HepG2 (cell line): Measurements from ENCODE around the gene TDP2. TPM values are rescaled to one million over a fixed set of nuclear protein-coding genes. Genes with fewer than 3 reads are reported as not detected.
A peak's percentile ranks its signal among the peaks of the same experiment; 100 is the strongest.

Experiments
- ATAC-seq: fragments of 200-7000 bp; cut with Tn5 transposase; 3 replicates; pipeline ENCODE4 v1.9.1; 2020; ENCODE audit warnings: mild to moderate bottlenecking, moderate library complexity
- BruUV-seq: library from RNA; stranded (reverse); fragments of 400-500 nt; replicated peaks from 2 replicates; lab custom pipeline; 2021; lab: Mats Ljungman, UMichigan
- CTCF ChIA-PET: fragments of 300-600 bp; formaldehyde crosslinking; extraction: SDS; loops from one replicate; lab custom pipeline; 2021; ENCODE audit warnings: low total read pairs, inconsistent platforms, low intra/inter-chr PET ratio; lab: Yijun Ruan, JAX
- POLR2A ChIA-PET: fragments of 350-600 bp; sonication (Branson Sonifier 250); formaldehyde crosslinking; loops from one replicate; lab custom pipeline; 2020; ENCODE audit warnings: antibody characterized with exemption, inconsistent platforms; lab: Yijun Ruan, JAX
- DNase-seq: peaks from one replicate; pipeline ENCODE4 v3.0.0-alpha.2; 2015; ENCODE audit warnings: low spot score
- FAIRE-seq: peaks from 3 replicates; lab custom pipeline; 2011; peaks lifted over from hg19 to GRCh38; lab: Jason Lieb, UNC
- H2AFZ ChIP-seq: one replicate; pipeline ENCODE4 v1.6.1; 2011; ENCODE audit warnings: low read length, inconsistent platforms
- H3K27ac ChIP-seq: fragments of 300-600 bp; 3 replicates; pipeline ENCODE4 v1.8.0; 2011; ENCODE audit warnings: mixed run types, mild to moderate bottlenecking, mixed read lengths, low read length, inconsistent platforms; ENCODE audit not compliant: insufficient read depth; ENCODE audit errors: extremely low read length
- H3K27me3 ChIP-seq, 2 experiments: fragments of 200-600 bp in 1 of 2; 2 replicates in 1 of 2; 3 replicates in 1 of 2; pipeline versions ENCODE4 v1.6.0 to v1.8.0; 2011; ENCODE audit warnings: low read length in 2 of 2, mild to moderate bottlenecking in 2 of 2, moderate library complexity in 2 of 2, inconsistent platforms in 1 of 2; ENCODE audit not compliant: insufficient read depth in 2 of 2, control insufficient read depth in 1 of 2
- H3K36me3 ChIP-seq, 2 experiments: fragments of 200-600 bp in 1 of 2; replicated peaks in 1 of 2; 2 replicates in 1 of 2; 3 replicates in 1 of 2; pipeline versions ENCODE4 v1.5.1 to v1.8.0; 2011; ENCODE audit warnings: low read length in 2 of 2, inconsistent platforms in 1 of 2; ENCODE audit not compliant: insufficient read depth in 2 of 2, control insufficient read depth in 1 of 2
- H3K4me1 ChIP-seq: 2 replicates; pipeline ENCODE4 v1.5.1; 2012; ENCODE audit warnings: low read length, inconsistent platforms; ENCODE audit not compliant: insufficient read depth
- H3K4me2 ChIP-seq: 2 replicates; pipeline ENCODE4 v1.6.0; 2011; ENCODE audit warnings: low read depth, low read length, inconsistent platforms
- H3K4me3 ChIP-seq, 3 experiments: fragments of 200-600 bp in 1 of 3; sonication (generic), shearing (Covaris generic) in 1 of 3; replicated peaks in 1 of 3; 2 replicates each; pipeline ENCODE4 v1.5.1; 2011 to 2016; ENCODE audit warnings: low read length in 3 of 3, inconsistent platforms in 2 of 3, low read depth in 2 of 3, mild to moderate bottlenecking in 2 of 3, control low read depth in 1 of 3, mixed read lengths in 1 of 3; ENCODE audit not compliant: insufficient read depth in 1 of 3
- H3K79me2 ChIP-seq: one replicate; pipeline ENCODE4 v1.6.1; 2011; ENCODE audit warnings: low read length, inconsistent platforms; ENCODE audit not compliant: insufficient read depth
- H3K9ac ChIP-seq: 2 replicates; pipeline ENCODE4 v1.6.0; 2011; ENCODE audit warnings: mild to moderate bottlenecking, low read depth, low read length, inconsistent platforms; ENCODE audit not compliant: insufficient read depth
- H3K9me3 ChIP-seq: 2 replicates; pipeline ENCODE4 v1.5.1; 2012; ENCODE audit warnings: mild to moderate bottlenecking, low read length
- H4K20me1 ChIP-seq: 2 replicates; pipeline ENCODE4 v1.6.0; 2011; ENCODE audit warnings: inconsistent platforms, mild to moderate bottlenecking, low read length, moderate library complexity; ENCODE audit not compliant: insufficient read depth
- BCL3 ChIP-seq: sonication (generic); formaldehyde crosslinking; IDR thresholded peaks from 2 replicates; pipeline ENCODE4 v1.5.1; 2020; ENCODE audit warnings: mild to moderate bottlenecking, missing genetic modification reagents, moderate library complexity
- CAMTA2 ChIP-seq: sonication (generic); formaldehyde crosslinking; IDR thresholded peaks from 2 replicates; pipeline ENCODE4 v1.4.0; 2020; ENCODE audit warnings: mild to moderate bottlenecking, missing genetic modification reagents, borderline replicate concordance
- KDM5A ChIP-seq: fragments of 200-600 bp; sonication (generic); IDR thresholded peaks from 2 replicates; pipeline ENCODE4 v1.7.0; 2018; ENCODE audit warnings: antibody characterized with exemption, mild to moderate bottlenecking, low read length, borderline replicate concordance
- SRSF9 ChIP-seq: fragments of 200-400 bp; formaldehyde crosslinking; IDR thresholded peaks from 2 replicates; pipeline ENCODE4 v1.6.1; 2018; ENCODE audit warnings: borderline replicate concordance, mild to moderate bottlenecking, low read depth, low read length; ENCODE audit not compliant: insufficient read depth, poor library complexity, severe bottlenecking
- ZNF121 ChIP-seq: sonication (generic); formaldehyde crosslinking; IDR thresholded peaks from 2 replicates; pipeline ENCODE4 v1.5.0; 2020; ENCODE audit warnings: mild to moderate bottlenecking, missing genetic modification reagents
- ZNF44 ChIP-seq: sonication (generic); formaldehyde crosslinking; IDR thresholded peaks from 2 replicates; pipeline ENCODE4 v1.5.1; 2020; ENCODE audit warnings: mild to moderate bottlenecking, missing genetic modification reagents
- ZSCAN29 ChIP-seq: sonication (generic); formaldehyde crosslinking; conservative IDR thresholded peaks from 2 replicates; pipeline ENCODE4 v1.4.0; 2020; ENCODE audit warnings: mild to moderate bottlenecking, missing genetic modification reagents
- WGBS: methylation state at CpG from one replicate; pipeline ENCODE4 v1.1.6; 2017; ENCODE audit warnings: low lambda C conversion rate; 5-methylcytosine and 5-hydroxymethylcytosine counted together
- in situ Hi-C: cut with HindIII; loops from 2 replicates; pipeline ENCODE4 v1.10.0; 2017; ENCODE audit warnings: low pct_unique_long_range_greater_than_20kb; ENCODE audit not compliant: extremely low pct_ligation_motif_present
- intact Hi-C: fragments of 100-400 bp; cut with micrococcal nuclease; formaldehyde crosslinking; loops from one replicate; pipeline ENCODE4 v1.10.0; 2022; ENCODE audit not compliant: unreplicated experiment
- polyA plus RNA-seq, 8 experiments: library from polyadenylated mRNA; depleted of rRNA in 3 of 8; stranded (reverse) in 7 of 8; unstranded in 1 of 8; fragments of >200 nt; fragmentation: Illumina TruSeq in 4 of 8; extraction: Trizol in 4 of 8; gene quantifications; 2 replicates each; pipeline versions ENCODE4 v1.2.1 to v1.2.3, GENCODE V29; 2011 to 2016; ENCODE audit warnings: low read depth in 4 of 8, missing spikeins in 1 of 8, mixed read lengths in 1 of 8; ENCODE audit not compliant: insufficient read depth in 1 of 8
- total RNA-seq, 5 experiments: library from RNA; depleted of rRNA; stranded (reverse); fragments of >200 nt; fragmentation: Illumina TruSeq; extraction: Trizol; gene quantifications; 2 replicates each; pipeline ENCODE4 v1.2.3, GENCODE V29; 2016; ENCODE audit warnings: low read depth in 1 of 5

The TDP2 gene
- total and polyA plus RNA-seq, 2 of the 13 experiments (the other 11 are each of a cell fraction or from before 2014, with no cell fraction given): 30.5 to 42.6 TPM

- no peak for TF ChIP-seq CAMTA2 (CRISPR knock-in tag)
These were observed 16.3 kb downstream of the TDP2 start (continued) for GRCh38 chr6:24650365-24650764.

GRCh38 chr6:24649691-24650090, 17.0 kb downstream of the TDP2 start:
- Histone ChIP-seq H3K79me2 (no peaks in the 10 kb centered on the region), H3K27me3 (no peaks in the 10 kb centered on the region), H3K4me3 (no peak overlapping the region), H3K4me1 (peaks cover 28% of the 10 kb centered on the region), H3K9ac (no peak overlapping the region), H3K9me3 (no peaks in the 10 kb centered on the region), H3K36me3 (peaks cover 6 to 26% of the 10 kb centered on the region in 2 experiments; a peak in 4 of 5 replicates), H3K4me2 (no peak overlapping the region), H2AFZ (no peak overlapping the region), H4K20me1 (no peaks in the 10 kb centered on the region), H3K27ac (no peak overlapping the region)
- intact Hi-C loops: loop anchor here (5.0 kb wide), 1 partner anchor 67 kb away; no protein-coding TSS in a partner anchor
- in situ Hi-C loops: no loop called here
- ATAC-seq (no peak), FAIRE-seq (no peak), DNase-seq (no peak)
- BruUV-seq: no TSS peak
- ChIA-PET CTCF (no interaction called here), POLR2A (no interaction called here)
- TF ChIP-seq ZNF44 (CRISPR knock-in tag) (no peak), ZSCAN29 (CRISPR knock-in tag) (no peak), KDM5A (no peak), SRSF9 (no peak)
- WGBS: 94% methylated on average over 2 of the region's 2 CpGs

- Histone ChIP-seq H3K9ac (no peak overlapping the region), H3K36me3 (peaks cover 6 to 18% of the 10 kb centered on the region in 2 experiments; a peak in 4 of 5 replicates), H3K4me3 (no peak overlapping the region), H3K4me1 (peaks cover 34% of the 10 kb centered on the region), H3K9me3 (no peaks in the 10 kb centered on the region), H3K4me2 (no peak overlapping the region), H3K79me2 (no peaks in the 10 kb centered on the region), H2AFZ (no peak overlapping the region), H3K27ac (no peak overlapping the region), H3K27me3 (0 out of 5 replicates have a peak, but pooled peaks cover 0 to 6% of the 10 kb centered on the region in 2 experiments), H4K20me1 (no peaks in the 10 kb centered on the region)
- intact Hi-C loops: loop anchor here (5.0 kb wide), 1 partner anchor 66 kb away; no protein-coding TSS in a partner anchor
- no TSS peak for BruUV-seq
- FAIRE-seq: no peak
- no peak for ATAC-seq
- in situ Hi-C loops: no loop called here
- CTCF ChIA-PET: no interaction called here
- 84% methylated on average over 5 of the region's 5 CpGs for WGBS
- no peak for DNase-seq
- POLR2A ChIA-PET: interaction anchor here (0.6 to 1.2 kb wide), 2 partner anchors 18 to 71 kb away, joined by 3 read pairs; partner anchors contain the start of genes ACOT13, C6orf62 and TDP2
- TF ChIP-seq BCL3 (CRISPR knock-in tag): no peak
- peak; percentile 71 for TF ChIP-seq ZNF121
These were observed 18.4 kb downstream of the TDP2 start for GRCh38 chr6:24648276-24648675.
